Uterus (tissue), 4 donors: Measurements from ENCODE around the gene SMIM36. TPM values are rescaled to one million over a fixed set of nuclear protein-coding genes. Genes with fewer than 3 reads are reported as not detected.
"Not testable (repeated sequence)": the region's sequence is repeated elsewhere in the genome, so short reads cannot be mapped to it uniquely, and the experiment has no call there.

Source experiments
- DNase-seq, 2 donors: peaks; one replicate each; pipeline ENCODE4 v3.0.0-alpha.2; 2019 to 2020
- H3K27ac ChIP-seq, 2 donors: fragments of 200-600 bp; sonication (generic); 1 replicate in 1 of 2; 2 replicates in 1 of 2; pipeline ENCODE4 v1.5.1; 2016 to 2018
- H3K27me3 ChIP-seq, 2 donors: fragments of 200-600 bp; sonication (generic); one replicate each; pipeline ENCODE4 v1.5.1; 2018 to 2019; ENCODE audit warnings: control low read depth in 1 of 2
- H3K36me3 ChIP-seq, 2 donors: fragments of 200-600 bp; sonication (generic); one replicate each; pipeline ENCODE4 v1.5.1; 2019; ENCODE audit warnings: control low read depth in 1 of 2
- H3K4me1 ChIP-seq, 2 donors: fragments of 200-600 bp; sonication (generic); one replicate each; pipeline ENCODE4 v1.5.1; 2018 to 2019; ENCODE audit warnings: control low read depth in 1 of 2
- H3K4me3 ChIP-seq, 2 donors: fragments of 200-600 bp; sonication (generic); 1 replicate in 1 of 2; 2 replicates in 1 of 2; pipeline ENCODE4 v1.5.1; 2018 to 2019; ENCODE audit warnings: mild to moderate bottlenecking in 1 of 2
- H3K9me3 ChIP-seq, 2 donors: fragments of 200-600 bp; sonication (generic); one replicate each; pipeline ENCODE4 v1.5.1; 2019; ENCODE audit warnings: control low read depth in 1 of 2
- CTCF ChIP-seq, 4 experiments: fragments of 200-600 bp in 2 of 4; fragments of 450-650 bp in 2 of 4; sonication (generic) in 2 of 4; IDR thresholded peaks; one replicate each; pipeline ENCODE4 v1.5.1; 2016 to 2019; ENCODE audit warnings: antibody characterized with exemption in 4 of 4, mild to moderate bottlenecking in 2 of 4, moderate library complexity in 1 of 4
- POLR2A ChIP-seq, 2 donors: fragments of 450-650 bp; IDR thresholded peaks; one replicate each; pipeline ENCODE4 v1.6.1; 2016; ENCODE audit warnings: antibody characterized with exemption in 2 of 2, mild to moderate bottlenecking in 1 of 2, moderate library complexity in 1 of 2
- intact Hi-C: fragments of 100-400 bp; cut with DNase I; formaldehyde crosslinking; loops from one replicate; pipeline ENCODE4 v1.15.1; 2023; ENCODE audit warnings: low total_unique reads
- total RNA-seq, 4 donors: library from RNA; depleted of rRNA in 3 of 4; stranded (reverse); fragments of >200 nt in 3 of 4; gene quantifications; one replicate each; pipeline versions ENCODE4 v1.1.0 to v1.2.4, GENCODE V29; 2014 to 2023
- donor health status: DM: yes; HTN: yes; CAD: no.

Gene SMIM36
- total RNA-seq, 4 donors from 2014 or later: not detected

DNA sequence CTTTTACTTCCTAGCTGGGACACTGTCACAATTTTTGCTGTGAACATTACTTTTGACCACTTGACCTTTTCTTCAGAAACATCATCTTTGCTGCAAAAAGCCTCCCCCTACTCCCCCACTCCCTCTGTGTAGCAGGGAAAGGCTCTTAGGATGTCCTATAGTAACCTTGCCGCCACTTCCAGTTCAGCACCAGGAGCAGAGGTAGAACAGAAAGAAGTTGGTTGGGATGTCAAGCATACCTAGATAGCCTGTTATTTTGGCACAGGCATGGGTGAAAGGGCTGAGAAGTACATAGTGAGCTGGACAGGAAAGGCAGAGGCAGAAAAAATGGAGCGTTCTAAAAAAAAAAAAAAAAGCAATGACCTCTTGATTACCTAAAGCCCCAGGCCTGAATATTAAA lies 31.3 kb downstream of the SMIM36 start:
- Histone ChIP-seq H3K27ac (no peak overlapping the region), H3K4me3 (no peak overlapping the region), H3K4me1 (no peaks in the 10 kb centered on the region), H3K9me3 (no peaks in the 10 kb centered on the region), H3K36me3 (no peaks in the 10 kb centered on the region), H3K27me3 (no peaks in the 10 kb centered on the region)
- DNase-seq: no peak
- intact Hi-C loops: no loop called here
- TF ChIP-seq POLR2A (IDR thresholded peaks at IDR 0.05): no peak
- TF ChIP-seq CTCF (IDR thresholded peaks at IDR 0.05): no peak

DNA sequence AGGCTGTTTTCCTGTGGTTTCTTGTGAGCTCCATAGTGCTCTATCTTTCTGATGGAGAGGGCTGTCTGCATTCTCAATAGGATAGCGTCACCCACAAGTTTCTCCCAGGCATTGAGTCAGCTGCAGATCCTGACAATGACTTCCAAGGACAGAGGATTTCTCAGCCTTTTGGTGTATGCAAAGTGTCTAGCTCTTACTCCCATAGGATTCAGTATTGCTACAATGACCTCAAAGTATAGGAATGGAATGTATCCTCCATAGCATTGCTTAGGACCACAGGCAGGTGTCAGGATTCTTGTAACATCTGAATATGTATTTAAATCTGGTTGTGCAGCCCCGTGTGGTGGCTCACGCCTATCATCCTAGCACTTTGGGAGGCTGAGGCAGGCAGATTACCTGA lies 32.3 kb downstream of the SMIM36 start:
- H3K9me3 ChIP-seq: no peaks in the 10 kb centered on the region
- H3K36me3 ChIP-seq: no peaks in the 10 kb centered on the region
- TF ChIP-seq POLR2A (IDR thresholded peaks at IDR 0.05) (no peak), CTCF (IDR thresholded peaks at IDR 0.05) (no peak)
- H3K27me3 ChIP-seq: no peaks in the 10 kb centered on the region
- no peak for DNase-seq
- H3K4me1 ChIP-seq: no peaks in the 10 kb centered on the region
- H3K27ac ChIP-seq: no peak overlapping the region
- intact Hi-C loops: no loop called here
- no peak overlapping the region for H3K4me3 ChIP-seq

- intact Hi-C loops: no loop called here
- TF ChIP-seq POLR2A (IDR thresholded peaks at IDR 0.05) (no peak), CTCF (IDR thresholded peaks at IDR 0.05) (no peak)
These were observed 44.6 kb downstream of the SMIM36 start for GRCh38 chr17:55466671-55467070.

GRCh38 chr17:55465771-55466170 lies 45.5 kb downstream of the SMIM36 start:
- H3K27me3 ChIP-seq, H3K36me3 ChIP-seq, H3K9me3 ChIP-seq, H3K27ac ChIP-seq, intact Hi-C loops, DNase-seq, H3K4me1 ChIP-seq, H3K4me3 ChIP-seq: not testable (repeated sequence)

More at GRCh38 chr17:55466671-55467070, 44.6 kb downstream of the SMIM36 start:
- H3K4me1 ChIP-seq: no peaks in the 10 kb centered on the region
- H3K9me3 ChIP-seq: no peaks in the 10 kb centered on the region
- no peak for DNase-seq
- no peaks in the 10 kb centered on the region for H3K27me3 ChIP-seq
- no peak overlapping the region for H3K27ac ChIP-seq
- no peak overlapping the region for H3K4me3 ChIP-seq
- no peaks in the 10 kb centered on the region for H3K36me3 ChIP-seq

GRCh38 chr17:55463600-55463999 lies 47.7 kb downstream of the SMIM36 start:
- H3K4me3 ChIP-seq: no peak overlapping the region
- H3K27me3 ChIP-seq: no peaks in the 10 kb centered on the region
- H3K36me3 ChIP-seq: no peaks in the 10 kb centered on the region
- TF ChIP-seq CTCF (IDR thresholded peaks at IDR 0.05) (no peak), POLR2A (IDR thresholded peaks at IDR 0.05) (no peak)
- H3K9me3 ChIP-seq: no peaks in the 10 kb centered on the region
- H3K27ac ChIP-seq: no peak overlapping the region
- intact Hi-C loops: no loop called here
- no peak for DNase-seq
- no peaks in the 10 kb centered on the region for H3K4me1 ChIP-seq

DNA sequence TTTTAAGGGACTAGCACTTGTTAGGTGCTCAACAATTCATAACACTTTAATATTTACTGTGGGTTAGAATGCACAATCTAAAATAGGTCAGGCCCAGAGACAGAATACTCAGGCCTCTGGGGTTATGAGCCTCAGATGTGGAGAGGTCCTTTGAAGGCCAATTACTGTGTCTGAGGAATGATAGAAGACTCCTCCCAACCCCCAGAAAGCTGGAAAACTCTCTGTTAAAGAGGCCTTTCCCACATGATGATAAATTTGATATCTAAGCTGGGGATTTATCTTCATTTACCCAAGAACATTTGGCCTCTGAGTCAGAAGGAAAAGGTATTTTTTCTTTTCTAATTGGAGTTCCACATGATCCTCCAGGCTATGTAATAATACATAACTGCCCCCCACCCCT lies 48.5 kb downstream of the SMIM36 start:
- intact Hi-C loops: no loop called here
- no peaks in the 10 kb centered on the region for H3K4me1 ChIP-seq
- no peak for DNase-seq
- no peak overlapping the region for H3K4me3 ChIP-seq
- H3K9me3 ChIP-seq: no peaks in the 10 kb centered on the region
- no peaks in the 10 kb centered on the region for H3K36me3 ChIP-seq
- TF ChIP-seq CTCF (IDR thresholded peaks at IDR 0.05): no peak
- no peak for TF ChIP-seq POLR2A (IDR thresholded peaks at IDR 0.05)
- H3K27ac ChIP-seq: no peak overlapping the region
- H3K27me3 ChIP-seq: no peaks in the 10 kb centered on the region
